ENCODE measurements around the gene LRP1B.

The LRP1B gene

DNA sequence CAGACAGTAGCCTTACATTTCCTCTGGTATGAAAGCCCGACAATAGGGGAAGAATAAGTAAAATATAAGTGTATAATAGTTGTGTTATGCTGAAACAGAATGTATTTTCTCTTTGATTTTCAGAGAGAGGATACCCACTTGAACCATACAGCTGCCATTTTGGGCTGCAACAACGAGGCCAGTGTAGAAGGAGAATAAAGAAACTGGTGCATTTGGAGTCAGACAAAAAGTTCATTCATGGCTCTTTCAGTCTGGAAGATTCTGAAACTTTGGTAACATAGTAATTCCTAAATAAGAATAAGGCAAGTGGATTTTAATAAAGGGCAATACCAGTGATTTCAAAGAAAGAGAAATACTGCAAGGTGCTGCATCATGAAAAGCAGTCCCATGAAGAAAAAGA is 610.9 kb downstream of the LRP1B start:
- Histone ChIP-seq H3K9ac (ENCODE audit: low read length) (no peak overlapping the region), H3K27ac (ENCODE audit: low read depth, low read length) (no peak overlapping the region), H3K9me3 (ENCODE audit: control insufficient read depth, insufficient read depth, low read depth, low read length) (no peaks in the 10 kb centered on the region), H3K4me3 (ENCODE audit: low read depth, low read length) (no peak overlapping the region), H3K27me3 (ENCODE audit: control insufficient read depth, insufficient read depth, low read length) (no peaks in the 10 kb centered on the region), H3K36me3 (ENCODE audit: control insufficient read depth, insufficient read depth, low read length) (no peaks in the 10 kb centered on the region), H3K4me1 (ENCODE audit: control insufficient read depth, insufficient read depth, low read length) (peaks cover 5% of the 10 kb centered on the region; the same call in 1 of the 2 replicates)

DNA sequence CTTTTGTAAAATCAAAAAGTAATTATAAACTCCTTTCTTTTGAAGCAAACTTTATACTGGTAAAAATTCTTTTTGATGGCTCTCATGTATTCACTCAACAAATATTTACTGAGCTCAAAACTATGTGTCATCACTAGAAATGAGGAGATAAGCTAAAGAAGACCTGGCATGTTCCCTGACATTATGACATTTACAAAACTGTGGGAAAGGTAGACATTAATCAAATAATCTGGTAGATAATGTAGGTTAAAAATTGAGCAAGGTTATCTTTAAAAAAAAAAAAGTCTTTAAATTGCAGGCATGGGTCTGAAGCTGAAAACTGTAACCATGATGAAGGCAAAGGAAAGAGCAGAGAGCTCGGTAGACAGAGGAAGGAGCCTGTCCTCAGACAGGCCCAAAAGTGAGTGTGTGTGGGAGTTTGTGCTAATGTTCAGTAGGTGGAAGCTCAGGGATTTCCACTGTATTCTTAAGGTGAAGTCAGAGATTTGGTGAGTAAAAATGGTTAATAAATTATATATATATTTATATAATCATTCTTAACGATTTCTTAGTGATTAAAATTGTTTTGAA is 612.9 kb downstream of the LRP1B start:
- Histone ChIP-seq H3K9ac (ENCODE audit: low read length) (no peak overlapping the region), H3K4me1 (ENCODE audit: control insufficient read depth, insufficient read depth, low read length) (peaks cover 5% of the 10 kb centered on the region; the same call in 1 of the 2 replicates), H3K4me3 (ENCODE audit: low read depth, low read length) (no peak overlapping the region), H3K9me3 (ENCODE audit: control insufficient read depth, insufficient read depth, low read depth, low read length) (no peaks in the 10 kb centered on the region), H3K27ac (ENCODE audit: low read depth, low read length) (no peak overlapping the region), H3K36me3 (ENCODE audit: control insufficient read depth, insufficient read depth, low read length) (no peaks in the 10 kb centered on the region), H3K27me3 (ENCODE audit: control insufficient read depth, insufficient read depth, low read length) (no peaks in the 10 kb centered on the region)

DNA sequence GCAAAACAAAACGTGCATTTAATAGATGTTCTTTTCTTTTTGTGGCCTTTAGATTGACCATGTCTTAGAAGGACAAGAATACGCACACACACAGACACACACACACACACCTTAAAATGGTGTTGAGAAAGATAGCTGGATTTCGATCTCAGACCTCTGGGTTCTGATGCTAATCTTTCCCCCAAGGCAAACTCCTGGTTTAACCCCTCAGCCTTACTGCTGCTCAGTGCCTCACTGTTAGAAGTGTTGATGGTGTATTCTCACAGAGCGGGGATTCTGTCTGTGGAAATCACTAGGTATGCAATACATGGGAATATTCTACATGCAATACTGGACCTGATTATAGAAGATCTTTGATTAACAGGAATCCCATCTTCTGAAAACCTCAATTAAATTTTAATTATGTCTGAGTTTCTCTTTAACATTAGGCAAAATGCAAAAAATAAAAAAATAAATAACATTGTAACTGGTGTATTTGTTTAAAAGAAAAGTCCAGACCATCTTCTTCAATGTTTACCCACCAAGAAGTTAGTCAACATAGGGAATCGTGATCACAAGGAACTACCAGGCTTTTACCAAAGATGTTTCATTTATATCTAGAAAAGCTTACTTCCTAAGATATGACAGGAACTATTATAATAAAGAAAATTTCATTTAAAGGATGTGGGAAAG is 613.5 kb downstream of the LRP1B start:
- Histone ChIP-seq H3K36me3 (ENCODE audit: control insufficient read depth, insufficient read depth, low read length) (no peaks in the 10 kb centered on the region), H3K27me3 (ENCODE audit: control insufficient read depth, insufficient read depth, low read length) (no peaks in the 10 kb centered on the region), H3K4me3 (ENCODE audit: low read depth, low read length) (no peak overlapping the region), H3K9me3 (ENCODE audit: control insufficient read depth, insufficient read depth, low read depth, low read length) (no peaks in the 10 kb centered on the region), H3K4me1 (ENCODE audit: control insufficient read depth, insufficient read depth, low read length) (peaks cover 5% of the 10 kb centered on the region; the same call in 1 of the 2 replicates), H3K27ac (ENCODE audit: low read depth, low read length) (no peak overlapping the region), H3K9ac (ENCODE audit: low read length) (no peak overlapping the region)

DNA sequence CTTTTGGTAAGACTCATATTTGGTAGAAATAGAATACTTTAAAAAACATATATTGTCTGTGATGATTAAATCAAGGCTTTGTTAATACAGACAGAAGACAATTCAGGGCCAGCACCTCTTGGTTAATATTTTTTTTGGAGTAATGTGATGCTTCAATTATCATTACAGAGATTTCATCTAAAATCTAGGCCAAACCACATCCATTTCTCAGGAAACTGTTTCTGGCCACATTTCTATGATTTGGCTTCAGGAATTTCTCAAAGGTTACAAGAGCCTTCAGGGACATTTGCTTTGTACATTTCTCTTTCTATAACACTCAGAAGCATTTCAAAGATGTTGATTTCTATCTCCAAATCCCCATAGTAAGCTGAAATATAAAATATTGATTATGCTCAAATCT is 614.9 kb downstream of the LRP1B start:
- Histone ChIP-seq H3K27me3 (ENCODE audit: control insufficient read depth, insufficient read depth, low read length) (no peaks in the 10 kb centered on the region), H3K9me3 (ENCODE audit: control insufficient read depth, insufficient read depth, low read depth, low read length) (no peaks in the 10 kb centered on the region), H3K4me1 (ENCODE audit: control insufficient read depth, insufficient read depth, low read length) (peaks cover 5% of the 10 kb centered on the region; the same call in 1 of the 2 replicates), H3K4me3 (ENCODE audit: low read depth, low read length) (no peak overlapping the region), H3K36me3 (ENCODE audit: control insufficient read depth, insufficient read depth, low read length) (no peaks in the 10 kb centered on the region), H3K9ac (ENCODE audit: low read length) (no peak overlapping the region), H3K27ac (ENCODE audit: low read depth, low read length) (no peak overlapping the region)

DNA sequence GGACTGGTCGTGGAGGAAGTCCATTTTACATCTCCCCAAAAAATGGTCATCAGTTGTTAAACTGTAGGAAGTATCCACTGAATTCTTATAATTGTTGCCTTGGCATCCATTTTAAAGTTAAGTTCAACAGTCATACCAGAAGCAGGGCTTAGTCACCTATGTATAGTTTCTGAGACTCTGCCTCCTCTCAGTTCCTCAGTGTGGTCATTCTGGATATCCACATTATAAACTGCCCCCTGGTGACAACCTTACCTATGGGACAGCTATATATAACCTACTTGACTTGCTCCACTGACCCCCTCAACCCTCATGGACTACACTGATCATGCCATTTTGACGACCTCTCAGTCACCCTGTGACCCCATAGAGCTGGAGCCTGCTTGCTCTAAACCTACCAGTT is 617.0 kb downstream of the LRP1B start:
- H3K4me3 ChIP-seq (ENCODE audit: low read depth, low read length), result no peak overlapping the region
- no peaks in the 10 kb centered on the region for H3K9me3 ChIP-seq (ENCODE audit: control insufficient read depth, insufficient read depth, low read depth, low read length)
- H3K27me3 ChIP-seq (ENCODE audit: control insufficient read depth, insufficient read depth, low read length), result no peaks in the 10 kb centered on the region
- no peaks in the 10 kb centered on the region for H3K36me3 ChIP-seq (ENCODE audit: control insufficient read depth, insufficient read depth, low read length)
- H3K9ac ChIP-seq (ENCODE audit: low read length), result no peak overlapping the region
- H3K4me1 ChIP-seq (ENCODE audit: control insufficient read depth, insufficient read depth, low read length), result no peaks in the 10 kb centered on the region
- H3K27ac ChIP-seq (ENCODE audit: low read depth, low read length), result no peak overlapping the region

DNA sequence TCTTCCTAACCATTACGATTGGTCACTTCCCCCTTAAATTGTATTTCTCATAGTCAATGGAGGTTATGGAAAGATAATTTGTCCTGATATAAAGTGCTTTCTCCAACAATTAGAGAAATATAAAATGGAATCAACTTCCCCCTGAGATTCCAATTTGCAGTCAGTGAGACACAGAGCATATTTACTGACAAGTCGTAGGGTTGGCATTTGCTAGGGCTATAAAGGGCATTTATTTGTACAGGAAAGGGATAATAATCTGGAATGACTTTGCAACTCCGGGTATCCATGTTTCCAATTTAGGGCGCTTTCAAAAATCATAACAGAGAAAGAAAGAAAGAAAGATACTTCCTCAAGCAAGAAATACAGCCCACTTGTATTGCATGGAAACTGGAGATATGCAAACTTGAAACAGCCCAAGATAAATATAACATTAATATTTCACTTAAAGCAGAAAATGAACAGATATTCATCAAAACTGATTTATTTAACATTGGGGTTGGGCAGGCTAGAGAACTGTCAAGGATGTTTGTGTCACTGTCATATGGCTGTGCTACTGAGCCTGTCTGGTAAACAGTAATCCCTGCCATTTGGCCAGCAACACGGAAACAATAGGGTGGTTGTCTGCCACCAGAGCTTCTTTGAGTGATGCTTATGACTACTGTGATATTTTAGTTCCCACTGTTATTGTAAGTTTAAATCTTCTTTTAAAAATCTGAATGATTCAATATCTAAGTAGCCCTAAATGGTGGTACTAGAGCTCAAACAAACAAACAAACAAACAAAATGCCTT is 621.8 kb downstream of the LRP1B start:
- no peaks in the 10 kb centered on the region for H3K4me1 ChIP-seq (ENCODE audit: control insufficient read depth, insufficient read depth, low read length)
- H3K27me3 ChIP-seq (ENCODE audit: control insufficient read depth, insufficient read depth, low read length), result no peaks in the 10 kb centered on the region
- no peaks in the 10 kb centered on the region for H3K36me3 ChIP-seq (ENCODE audit: control insufficient read depth, insufficient read depth, low read length)
- no peak overlapping the region for H3K9ac ChIP-seq (ENCODE audit: low read length)
- H3K4me3 ChIP-seq (ENCODE audit: low read depth, low read length), result no peak overlapping the region
- no peak overlapping the region for H3K27ac ChIP-seq (ENCODE audit: low read depth, low read length)
- no peaks in the 10 kb centered on the region for H3K9me3 ChIP-seq (ENCODE audit: control insufficient read depth, insufficient read depth, low read depth, low read length)

DNA sequence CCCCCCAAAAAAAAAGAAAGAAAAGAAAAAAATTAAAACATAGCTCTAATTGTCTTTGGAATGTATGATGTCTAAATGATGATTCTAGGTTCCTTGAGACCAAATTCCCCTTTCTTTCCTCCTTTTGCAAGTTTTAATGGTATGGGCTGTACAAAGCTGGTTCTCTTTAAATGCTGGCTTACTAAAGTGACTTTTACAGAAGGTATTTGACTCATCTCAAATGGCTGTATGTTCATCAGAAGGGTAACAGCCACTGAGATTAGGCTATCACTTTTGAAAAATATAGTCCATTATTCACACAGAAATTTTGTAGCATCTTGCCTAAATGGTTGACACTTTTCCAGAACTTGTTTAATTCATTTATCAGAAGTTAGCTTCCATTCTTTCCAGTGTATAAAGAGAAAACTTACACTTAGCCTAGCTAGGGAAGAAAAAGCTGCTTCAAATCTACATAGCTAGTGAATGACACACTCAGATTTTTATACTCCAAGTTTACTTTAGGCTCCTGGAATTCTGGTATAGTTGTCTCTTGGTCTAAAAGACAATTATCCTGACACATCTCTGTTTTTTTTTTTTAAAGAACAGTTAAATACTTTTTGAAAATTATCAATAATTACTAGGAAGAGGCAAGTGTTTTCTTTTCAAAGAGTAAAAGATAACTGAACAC is 622.6 kb downstream of the LRP1B start:
- Histone ChIP-seq H3K4me3 (ENCODE audit: low read depth, low read length) (no peak overlapping the region), H3K36me3 (ENCODE audit: control insufficient read depth, insufficient read depth, low read length) (no peaks in the 10 kb centered on the region)

DNA sequence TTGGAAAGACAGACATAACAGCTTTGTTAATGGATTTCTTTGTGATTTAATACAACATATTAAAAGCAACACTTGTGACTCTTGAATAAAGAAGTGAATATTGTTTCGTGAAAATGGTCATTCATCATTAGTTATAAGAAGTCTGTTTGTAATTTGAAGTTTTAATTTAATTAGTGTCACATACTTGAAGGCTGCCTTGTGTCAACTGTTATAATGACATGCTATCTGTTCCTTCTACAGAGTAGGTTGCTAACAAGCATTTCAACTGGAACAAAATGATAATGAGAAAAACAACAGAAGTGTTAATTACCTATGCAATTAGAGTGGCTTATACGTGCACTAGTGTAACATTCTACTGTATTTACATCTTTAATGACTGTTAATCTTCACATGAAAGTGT is 624.7 kb downstream of the LRP1B start:
- no peaks in the 10 kb centered on the region for H3K9me3 ChIP-seq (ENCODE audit: control insufficient read depth, insufficient read depth, low read depth, low read length)
- H3K36me3 ChIP-seq (ENCODE audit: control insufficient read depth, insufficient read depth, low read length), result no peaks in the 10 kb centered on the region
- no peak overlapping the region for H3K4me3 ChIP-seq (ENCODE audit: low read depth, low read length)
- H3K27ac ChIP-seq (ENCODE audit: low read depth, low read length), result no peak overlapping the region
- no peaks in the 10 kb centered on the region for H3K27me3 ChIP-seq (ENCODE audit: control insufficient read depth, insufficient read depth, low read length)
- H3K4me1 ChIP-seq (ENCODE audit: control insufficient read depth, insufficient read depth, low read length), result no peaks in the 10 kb centered on the region
- no peak overlapping the region for H3K9ac ChIP-seq (ENCODE audit: low read length)

More for the DNA sequence above, 622.6 kb downstream of the LRP1B start:
- Histone ChIP-seq H3K27ac (ENCODE audit: low read depth, low read length) (no peak overlapping the region), H3K27me3 (ENCODE audit: control insufficient read depth, insufficient read depth, low read length) (no peaks in the 10 kb centered on the region), H3K9me3 (ENCODE audit: control insufficient read depth, insufficient read depth, low read depth, low read length) (no peaks in the 10 kb centered on the region), H3K9ac (ENCODE audit: low read length) (no peak overlapping the region), H3K4me1 (ENCODE audit: control insufficient read depth, insufficient read depth, low read length) (no peaks in the 10 kb centered on the region)

DNA sequence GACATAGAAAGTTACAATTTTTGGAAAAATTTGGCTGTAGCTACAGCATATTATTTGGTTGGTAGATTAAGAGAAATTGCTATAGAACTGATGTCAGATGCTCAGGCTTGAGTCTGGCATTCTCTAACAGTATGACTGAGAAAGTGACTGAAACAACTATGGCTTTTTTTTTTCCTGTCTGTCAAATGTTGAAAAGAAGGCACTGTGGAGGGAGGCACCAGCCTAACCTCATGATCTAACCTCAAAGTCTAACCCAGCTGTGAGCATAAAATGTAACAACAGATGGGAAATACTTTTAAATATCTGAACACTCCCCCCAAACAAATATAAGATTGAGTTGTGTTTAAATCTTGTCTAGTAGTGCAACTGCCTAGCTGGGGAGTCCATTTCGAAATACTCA is 629.1 kb downstream of the LRP1B start:
- Histone ChIP-seq H3K9me3 (ENCODE audit: control insufficient read depth, insufficient read depth, low read depth, low read length) (no peaks in the 10 kb centered on the region), H3K9ac (ENCODE audit: low read length) (no peak overlapping the region), H3K4me3 (ENCODE audit: low read depth, low read length) (no peak overlapping the region), H3K4me1 (ENCODE audit: control insufficient read depth, insufficient read depth, low read length) (no peaks in the 10 kb centered on the region), H3K36me3 (ENCODE audit: control insufficient read depth, insufficient read depth, low read length) (no peaks in the 10 kb centered on the region), H3K27me3 (ENCODE audit: control insufficient read depth, insufficient read depth, low read length) (no peaks in the 10 kb centered on the region), H3K27ac (ENCODE audit: low read depth, low read length) (no peak overlapping the region)

DNA sequence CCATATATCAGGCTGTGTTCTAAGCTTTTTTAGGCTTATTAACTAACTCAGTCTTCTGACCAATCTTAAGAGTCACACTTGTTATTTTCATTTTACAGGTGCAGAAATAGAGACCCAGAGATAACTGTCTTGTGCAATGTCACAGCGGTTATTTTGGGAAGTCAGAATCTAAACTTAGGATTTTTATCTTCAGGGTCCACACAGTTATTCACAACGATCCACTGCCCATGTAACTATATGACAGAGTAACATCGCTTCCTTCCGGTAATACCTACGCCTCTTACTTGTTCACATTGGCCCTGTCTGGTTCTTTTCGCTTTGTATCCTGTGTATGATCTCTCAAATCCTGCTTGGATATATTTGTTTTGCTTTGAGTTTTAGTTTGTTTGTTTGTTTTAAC is 631.7 kb downstream of the LRP1B start:
- no peak overlapping the region for H3K9ac ChIP-seq (ENCODE audit: low read length)
- H3K4me1 ChIP-seq (ENCODE audit: control insufficient read depth, insufficient read depth, low read length), result no peaks in the 10 kb centered on the region
- H3K4me3 ChIP-seq (ENCODE audit: low read depth, low read length), result no peak overlapping the region
- no peak overlapping the region for H3K27ac ChIP-seq (ENCODE audit: low read depth, low read length)
- no peaks in the 10 kb centered on the region for H3K36me3 ChIP-seq (ENCODE audit: control insufficient read depth, insufficient read depth, low read length)
- no peaks in the 10 kb centered on the region for H3K27me3 ChIP-seq (ENCODE audit: control insufficient read depth, insufficient read depth, low read length)
- no peaks in the 10 kb centered on the region for H3K9me3 ChIP-seq (ENCODE audit: control insufficient read depth, insufficient read depth, low read depth, low read length)

DNA sequence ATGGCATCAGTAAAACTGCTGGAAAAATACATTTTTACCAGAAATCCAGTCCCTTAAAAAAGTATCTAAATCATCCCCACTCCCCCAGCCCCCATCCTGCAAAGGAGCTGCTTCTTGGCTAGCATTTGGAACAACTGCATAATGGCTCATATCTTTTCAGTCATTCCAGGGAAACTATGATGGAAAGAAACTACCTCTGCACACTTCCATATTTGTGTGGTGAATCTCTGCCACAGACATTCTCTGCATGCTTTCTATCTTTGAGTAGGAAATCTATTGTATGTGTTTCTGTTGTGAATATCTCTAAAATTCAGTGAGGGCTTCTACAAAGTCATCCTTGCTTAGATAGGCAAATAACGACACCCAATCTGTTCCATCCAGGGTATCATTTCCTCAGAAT is 632.3 kb downstream of the LRP1B start:
- no peak overlapping the region for H3K27ac ChIP-seq (ENCODE audit: low read depth, low read length)
- no peak overlapping the region for H3K9ac ChIP-seq (ENCODE audit: low read length)
- no peaks in the 10 kb centered on the region for H3K4me1 ChIP-seq (ENCODE audit: control insufficient read depth, insufficient read depth, low read length)
- no peaks in the 10 kb centered on the region for H3K27me3 ChIP-seq (ENCODE audit: control insufficient read depth, insufficient read depth, low read length)
- H3K36me3 ChIP-seq (ENCODE audit: control insufficient read depth, insufficient read depth, low read length), result no peaks in the 10 kb centered on the region
- no peak overlapping the region for H3K4me3 ChIP-seq (ENCODE audit: low read depth, low read length)
- H3K9me3 ChIP-seq (ENCODE audit: control insufficient read depth, insufficient read depth, low read depth, low read length), result no peaks in the 10 kb centered on the region
